HG02588 (cell line): ENCODE measurements around the gene EXPH5.

Experiments used
- ATAC-seq: cut with Tn5 transposase; IDR thresholded peaks from one replicate; pipeline ENCODE4 v1.9.1; 2021; ENCODE audit warnings: mild to moderate bottlenecking, moderate library complexity; ENCODE audit not compliant: unreplicated experiment

EXPH5 gene

DNA sequence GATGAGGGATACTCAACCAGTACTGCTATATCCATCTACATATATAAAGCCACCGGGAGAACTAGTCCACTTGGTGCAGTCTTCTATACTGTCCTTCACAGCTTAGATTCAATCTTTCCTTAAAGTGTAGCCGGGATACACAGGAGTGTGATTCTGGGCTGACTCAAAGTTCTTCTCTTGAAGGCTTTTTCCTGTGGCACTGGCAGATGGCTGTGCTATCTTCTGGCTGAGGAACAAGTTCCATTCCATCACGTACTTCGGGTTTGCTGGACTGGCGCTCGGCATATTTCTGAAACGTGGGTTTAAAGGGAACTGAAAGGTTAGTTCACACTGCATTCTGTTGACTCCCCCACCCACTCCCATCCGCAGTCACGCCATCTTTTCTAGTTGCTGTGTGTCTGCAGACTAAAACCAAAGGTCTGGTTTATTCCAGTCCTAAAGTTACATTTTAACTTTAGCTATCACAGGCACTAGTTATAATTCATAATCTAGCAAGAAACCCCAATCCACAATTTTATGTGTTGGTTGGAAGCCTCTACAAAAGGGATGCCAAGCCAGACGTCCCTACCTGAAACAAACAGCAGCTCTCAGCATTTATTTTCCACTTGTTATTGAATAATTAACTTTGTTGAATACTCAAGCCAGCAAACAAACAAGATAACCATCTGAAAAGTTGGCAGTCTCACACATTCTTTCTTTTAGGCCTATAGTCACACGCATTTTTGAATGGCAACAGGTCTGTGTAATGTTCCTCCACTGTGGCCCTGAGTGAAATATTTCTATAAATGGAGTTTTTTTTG lies 118.7 kb downstream of the EXPH5 start:
- no peak for ATAC-seq

DNA sequence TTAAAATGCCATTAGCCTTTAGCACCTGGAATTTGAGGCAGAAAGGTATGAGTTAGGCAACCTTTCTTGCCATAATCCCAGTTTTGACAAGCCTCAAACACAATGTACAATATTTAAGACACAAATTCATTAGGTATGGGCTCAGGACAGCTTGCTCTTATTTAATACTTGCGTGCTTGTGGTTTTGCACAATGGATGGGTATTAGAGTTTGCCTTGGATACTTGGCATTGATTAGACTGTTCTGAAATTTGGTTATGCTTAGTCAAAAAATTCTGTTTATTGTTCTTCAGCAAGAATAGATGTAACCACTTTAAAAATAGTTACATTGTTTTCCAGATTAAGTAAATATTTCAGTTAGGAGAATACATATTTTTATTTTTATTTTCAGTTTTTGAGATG lies 120.9 kb downstream of the EXPH5 start:
- ATAC-seq, result no peak

DNA sequence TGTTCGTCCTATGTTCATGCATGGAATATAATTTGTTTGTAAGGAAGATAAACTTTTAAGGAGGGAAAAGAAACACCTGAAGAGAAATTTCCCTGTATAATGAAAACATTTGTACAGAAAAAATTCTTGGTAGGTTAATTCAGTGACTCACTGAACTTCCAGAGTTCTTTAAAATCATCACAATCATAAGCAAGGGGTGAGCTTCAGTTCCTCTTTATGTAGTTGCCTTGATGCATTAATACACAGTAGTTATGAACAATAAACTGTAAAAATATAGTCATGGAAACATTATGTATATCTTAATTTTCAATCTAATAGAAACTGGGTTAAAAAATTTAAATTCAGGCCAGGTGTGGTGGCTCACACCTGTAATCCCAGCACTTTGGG lies 125.1 kb downstream of the EXPH5 start:
- no peak for ATAC-seq

DNA sequence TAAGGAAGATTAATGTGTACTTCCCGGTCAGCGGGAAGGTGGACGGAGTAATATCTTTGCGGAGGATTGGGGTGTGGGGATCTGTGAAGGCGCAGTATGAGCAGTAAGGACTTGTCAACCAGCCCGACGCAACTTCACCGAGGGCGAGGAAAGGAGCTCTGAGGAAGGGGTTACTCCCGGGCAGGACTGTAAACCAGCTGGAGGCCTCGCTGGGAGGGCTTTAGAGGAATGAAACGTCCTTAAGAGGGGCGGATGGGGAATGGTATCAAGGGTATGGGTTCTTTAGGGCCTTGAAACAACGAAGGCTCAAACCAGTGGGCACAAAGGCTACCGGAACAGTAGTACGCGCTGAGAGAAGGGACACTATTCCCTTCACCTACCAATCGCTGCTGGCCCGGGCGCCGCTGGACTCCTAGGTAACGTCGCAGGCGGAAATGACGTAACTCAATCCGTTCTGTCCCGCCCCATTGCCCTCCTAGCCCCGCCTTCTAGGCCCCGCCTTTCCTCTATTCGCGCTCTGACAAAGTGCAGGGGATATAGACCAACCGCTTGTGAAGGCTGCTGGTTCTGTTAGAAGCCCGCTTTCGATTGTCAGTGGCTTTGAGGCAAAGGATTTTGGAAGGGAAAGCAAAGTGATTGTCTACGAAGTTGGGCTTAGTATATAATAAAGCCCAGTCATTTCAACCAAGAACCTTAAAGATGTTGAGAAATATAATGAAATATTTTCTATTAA lies 126.3 kb downstream of the EXPH5 start, which contains the start of gene C11orf65:
Gene C11orf65 (minus strand): TSS at position 439 of the 733 bp plus-strand sequence. CDS start 5,970 bp downstream, outside the sequence.
- peak; percentile 99 for ATAC-seq

DNA sequence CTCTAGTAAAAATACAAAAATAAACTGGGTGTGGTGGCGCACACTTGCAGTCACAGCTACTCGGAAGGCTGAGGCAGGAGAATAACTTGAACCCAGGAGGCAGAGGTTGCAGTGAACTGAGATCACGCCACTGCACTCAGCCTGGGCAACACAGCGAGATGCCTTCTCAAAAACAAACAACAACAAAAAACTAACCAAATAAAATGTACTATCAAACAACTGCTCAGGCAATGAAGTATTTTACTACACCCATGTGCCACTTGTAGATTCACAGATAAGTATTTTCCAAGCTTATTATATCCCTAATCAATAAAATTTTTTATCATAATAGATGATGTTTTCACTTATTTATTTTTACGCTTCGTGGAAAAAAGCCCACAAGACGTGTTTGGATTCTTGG lies 127.2 kb downstream of the EXPH5 start:
- ATAC-seq, result no peak
